Activated naive CD4-positive, alpha-beta T cell treated with anti-CD3 and anti-CD28 coated beads, Interleukin-2, amount 50 U/mL, for 72 hours (primary cell): ENCODE results near the gene CNDP1. TPM values are rescaled to one million over a fixed set of nuclear protein-coding genes. Genes with fewer than 3 reads are reported as not detected.
A peak's percentile ranks its signal among the peaks of the same experiment; 100 is the strongest.

Experiments used
- ATAC-seq, 2 donors: fragments of 150-1000 bp; cut with Tn5 transposase; 2 replicates each; pipeline ENCODE4 v1.10.0; 2021; ENCODE audit warnings: mild to moderate bottlenecking in 2 of 2, moderate library complexity in 2 of 2
- DNase-seq, 2 donors: peaks; one replicate each; pipeline ENCODE4 v3.0.0; 2021 to 2022; ENCODE audit warnings: low spot score in 2 of 2
- H3K27ac Mint-ChIP-seq, 2 donors: one replicate each; pipeline ENCODE4 v1.8.0; 2022; ENCODE audit warnings: mild to moderate bottlenecking in 2 of 2, mixed read lengths in 2 of 2
- H3K36me3 Mint-ChIP-seq, 2 donors: one replicate each; pipeline ENCODE4 v1.8.0; 2022; ENCODE audit warnings: mixed read lengths in 2 of 2
- H3K9me3 Mint-ChIP-seq, 2 donors: one replicate each; pipeline ENCODE4 v1.8.0; 2022; ENCODE audit warnings: mixed read lengths in 2 of 2
- total RNA-seq, 2 donors: library from RNA; stranded (reverse); gene quantifications; one replicate each; pipeline ENCODE4 v1.2.3, GENCODE V29; 2022

CNDP1 gene
- total RNA-seq, 2 donors from 2014 or later, result 0.32 TPM; not detected in 1

DNA sequence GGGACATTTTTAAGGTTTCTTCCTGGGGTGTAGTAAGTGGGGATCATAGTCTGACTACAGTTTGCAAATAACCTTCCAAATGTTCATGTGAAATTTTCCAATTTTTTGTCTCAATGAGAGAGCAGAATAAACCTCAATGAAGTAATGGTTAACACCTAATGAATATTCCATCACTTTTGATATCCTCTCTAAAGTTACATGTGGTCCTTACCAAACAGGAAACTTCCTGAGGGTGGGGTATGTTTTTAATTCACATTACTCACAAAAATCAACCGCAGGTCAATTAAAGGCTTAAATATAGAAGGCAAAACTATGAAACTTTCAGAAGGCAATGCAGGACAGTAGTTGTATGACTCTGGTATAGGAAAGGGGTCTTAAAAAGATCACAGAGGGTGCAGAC lies 76.6 kb downstream of the CNDP1 start:
- ATAC-seq (no peak), DNase-seq (no peak)
- Mint-ChIP-seq H3K9me3 (no peaks in the 10 kb centered on the region), H3K27ac (no peak overlapping the region), H3K36me3 (no peaks in the 10 kb centered on the region)

DNA sequence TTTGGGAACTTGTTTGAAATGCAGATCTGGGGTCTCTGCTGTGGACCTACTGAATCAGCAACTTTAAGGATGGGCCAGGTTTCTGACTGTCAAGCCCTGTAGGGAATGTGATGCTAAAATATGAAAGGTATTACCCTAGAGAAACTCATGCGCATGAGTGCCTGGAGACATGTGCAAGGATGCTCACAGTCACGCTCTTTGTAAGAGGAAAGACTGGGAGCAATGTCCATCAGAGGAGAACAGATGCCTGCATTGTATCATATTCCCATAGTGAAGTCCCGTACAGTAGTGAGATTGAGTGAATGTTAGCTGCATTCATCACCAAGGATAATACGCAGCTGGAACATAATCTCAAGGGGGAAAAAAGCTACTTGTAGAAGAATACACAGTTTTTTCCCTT lies 77.5 kb downstream of the CNDP1 start:
- no peaks in the 10 kb centered on the region for H3K9me3 Mint-ChIP-seq
- DNase-seq (no peak), ATAC-seq (no peak)
- no peak overlapping the region for H3K27ac Mint-ChIP-seq
- no peaks in the 10 kb centered on the region for H3K36me3 Mint-ChIP-seq

DNA sequence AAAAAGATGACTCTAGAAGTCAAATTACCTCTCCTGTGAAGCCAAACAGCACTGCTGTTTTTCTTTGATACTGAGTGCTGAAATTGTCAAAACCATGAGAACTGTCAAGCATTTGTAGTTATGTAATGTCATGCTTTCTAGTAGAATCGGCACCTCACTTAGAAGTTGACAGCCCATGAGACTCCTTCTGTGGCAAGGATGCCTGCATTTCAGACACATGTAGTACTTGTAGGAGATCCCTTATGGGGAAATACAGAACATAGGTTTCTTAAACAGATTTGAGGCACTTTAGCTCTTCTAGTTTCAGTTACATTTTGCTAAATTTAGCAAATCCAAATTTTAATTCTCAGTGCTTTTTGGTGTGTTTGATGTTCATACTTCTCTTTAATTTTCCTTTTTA lies 79.1 kb downstream of the CNDP1 start:
- ATAC-seq, result no peak
- no peaks in the 10 kb centered on the region for H3K9me3 Mint-ChIP-seq
- H3K36me3 Mint-ChIP-seq, result no peaks in the 10 kb centered on the region
- no peak for DNase-seq
- no peak overlapping the region for H3K27ac Mint-ChIP-seq

DNA sequence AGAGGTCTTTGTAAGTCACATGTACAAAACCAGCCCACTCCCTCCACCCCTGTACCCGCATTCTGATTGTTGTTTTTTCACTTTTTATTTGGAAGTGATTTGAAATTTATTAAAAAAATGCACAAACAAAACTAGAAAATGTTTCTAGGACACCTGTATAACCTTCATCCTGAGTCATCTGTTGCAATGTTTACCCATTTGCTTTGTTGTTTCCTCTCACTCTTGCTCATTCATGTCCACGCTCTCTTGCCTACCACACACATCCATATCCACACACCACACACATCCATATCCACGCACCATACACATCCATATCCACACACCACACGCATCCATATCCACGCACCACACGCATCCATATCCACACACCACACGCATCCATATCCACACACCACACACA lies 82.2 kb downstream of the CNDP1 start:
- no peak for DNase-seq
- Mint-ChIP-seq H3K36me3 (no peaks in the 10 kb centered on the region), H3K9me3 (no peaks in the 10 kb centered on the region), H3K27ac (no peak overlapping the region)
- ATAC-seq, result no peak

DNA sequence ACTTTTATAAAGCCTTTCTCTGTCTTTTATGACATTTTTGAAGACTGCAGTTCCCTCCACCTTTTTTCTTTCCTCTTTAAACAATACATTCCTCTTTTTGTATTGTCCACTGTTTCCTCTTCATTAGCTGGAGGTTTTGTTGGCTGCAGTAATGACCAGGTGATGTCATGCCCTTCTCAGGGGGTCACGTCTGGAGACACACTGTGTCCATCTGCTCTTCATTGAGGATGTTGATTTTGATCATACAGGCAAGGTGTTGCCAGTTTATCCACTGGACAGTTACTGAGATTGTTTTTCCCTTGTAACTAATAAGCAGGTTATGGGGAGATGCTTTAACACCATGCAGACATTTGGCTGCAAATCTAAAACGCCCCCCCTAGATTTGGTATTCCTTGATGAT lies 83.2 kb downstream of the CNDP1 start:
- Mint-ChIP-seq H3K9me3 (no peaks in the 10 kb centered on the region), H3K36me3 (no peaks in the 10 kb centered on the region), H3K27ac (no peak overlapping the region)
- ATAC-seq, result no peak
- DNase-seq, result no peak

DNA sequence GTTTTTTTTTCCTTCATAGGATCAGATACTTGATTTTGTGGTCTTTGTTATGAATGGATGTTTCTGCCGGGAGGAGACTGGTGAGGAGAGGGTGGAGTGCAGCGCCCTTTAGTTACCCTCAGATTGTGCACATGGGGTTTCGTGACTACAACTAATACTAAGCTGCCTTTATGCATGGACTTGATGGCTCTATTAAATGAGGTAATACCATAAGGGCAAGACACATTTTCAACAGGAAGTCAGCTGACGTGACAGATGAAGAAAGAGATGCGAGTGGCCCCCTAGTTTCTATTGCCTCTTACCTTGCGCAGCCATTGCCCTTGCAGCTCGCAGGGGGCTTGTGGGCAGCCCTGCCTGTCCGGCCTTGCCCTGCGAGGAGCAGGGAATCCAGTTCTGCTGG lies 87.8 kb downstream of the CNDP1 start:
- Mint-ChIP-seq H3K27ac (no peak overlapping the region), H3K36me3 (no peaks in the 10 kb centered on the region), H3K9me3 (no peaks in the 10 kb centered on the region)
- ATAC-seq, result no peak
- DNase-seq, result no peak

DNA sequence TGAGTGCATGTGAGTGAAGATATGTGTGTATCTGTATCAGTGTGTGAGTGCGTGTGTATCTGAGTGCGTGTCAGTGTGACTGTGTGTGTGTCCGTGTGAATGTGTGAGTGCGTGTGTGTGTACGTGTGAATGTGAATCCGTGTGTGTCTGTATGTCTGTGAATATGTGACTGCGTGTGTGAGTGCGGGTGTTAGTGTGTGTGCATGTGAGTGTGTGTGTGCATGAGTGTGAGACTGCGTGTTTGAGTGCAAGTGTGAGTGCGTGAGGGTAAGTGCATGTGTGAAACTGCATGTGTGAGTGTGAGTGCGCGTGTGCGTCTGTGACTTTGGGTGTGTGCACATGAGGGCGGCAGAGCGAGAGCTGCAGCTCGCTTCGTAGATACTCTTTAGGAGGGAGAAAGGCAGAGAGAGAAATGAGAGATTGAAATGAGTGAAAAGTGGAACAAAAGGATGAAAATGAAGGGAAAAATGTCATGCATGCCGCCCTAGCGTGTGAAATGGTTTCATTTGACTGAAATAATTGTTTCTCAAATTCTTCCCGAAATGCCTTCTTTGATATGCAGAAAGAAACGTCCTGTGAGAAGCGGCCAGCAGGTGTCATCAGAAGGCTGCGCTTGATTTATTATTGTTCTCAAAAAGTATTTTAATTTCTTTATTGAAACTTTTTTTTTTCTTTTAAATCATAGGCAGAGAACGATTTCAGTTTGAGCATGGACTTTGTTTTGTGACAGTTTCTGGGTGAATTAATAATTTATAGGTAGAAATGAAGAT lies 88.9 kb downstream of the CNDP1 start:
- Mint-ChIP-seq H3K9me3 (no peaks in the 10 kb centered on the region), H3K36me3 (no peaks in the 10 kb centered on the region), H3K27ac (no peak overlapping the region)
- ATAC-seq, result no peak
- DNase-seq, result no peak

DNA sequence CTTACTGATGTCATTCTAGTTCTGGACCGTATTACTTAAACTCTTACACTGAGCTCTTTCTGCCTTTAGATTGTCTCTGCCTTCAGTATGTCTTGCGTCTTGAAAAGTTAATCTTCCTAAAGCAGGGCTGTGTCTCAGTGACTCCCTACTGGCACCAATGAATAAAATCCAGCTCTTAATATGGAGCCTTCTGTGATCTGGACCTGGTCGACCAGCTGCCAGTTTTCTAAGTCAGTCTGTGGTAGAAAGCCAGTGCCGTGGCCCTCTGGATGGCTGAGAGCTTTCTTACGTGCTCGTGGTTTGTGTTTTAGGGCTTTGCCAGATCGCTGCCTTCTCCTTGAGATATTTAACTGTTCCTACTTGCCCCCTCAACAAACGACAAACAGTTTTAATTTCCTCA lies 90.2 kb downstream of the CNDP1 start:
- Mint-ChIP-seq H3K36me3 (no peaks in the 10 kb centered on the region), H3K27ac (no peak overlapping the region), H3K9me3 (no peaks in the 10 kb centered on the region)
- DNase-seq (no peak), ATAC-seq (no peak)

DNA sequence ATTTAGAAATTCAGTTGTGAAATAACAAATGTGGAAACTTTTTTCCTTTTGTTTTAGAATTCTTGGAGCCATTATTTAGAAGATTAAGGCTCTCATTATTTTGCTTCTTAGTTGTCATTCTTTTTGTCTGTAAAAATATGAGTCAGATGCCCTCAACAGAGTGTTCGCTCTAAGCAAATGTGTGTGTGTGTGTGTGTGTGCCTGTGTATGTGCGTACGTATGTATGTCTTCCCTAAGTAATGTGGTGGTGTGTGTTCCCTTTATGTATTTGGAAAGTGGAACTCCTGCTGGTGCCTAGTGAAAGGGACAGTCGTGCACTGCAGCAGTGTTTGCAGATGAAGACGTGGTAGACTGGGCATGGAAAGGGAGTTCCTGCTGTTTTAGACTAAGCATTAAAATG lies 90.9 kb downstream of the CNDP1 start:
- no peaks in the 10 kb centered on the region for H3K9me3 Mint-ChIP-seq
- ATAC-seq, result no peak
- no peaks in the 10 kb centered on the region for H3K36me3 Mint-ChIP-seq
- H3K27ac Mint-ChIP-seq, result no peak overlapping the region
- no peak for DNase-seq

DNA sequence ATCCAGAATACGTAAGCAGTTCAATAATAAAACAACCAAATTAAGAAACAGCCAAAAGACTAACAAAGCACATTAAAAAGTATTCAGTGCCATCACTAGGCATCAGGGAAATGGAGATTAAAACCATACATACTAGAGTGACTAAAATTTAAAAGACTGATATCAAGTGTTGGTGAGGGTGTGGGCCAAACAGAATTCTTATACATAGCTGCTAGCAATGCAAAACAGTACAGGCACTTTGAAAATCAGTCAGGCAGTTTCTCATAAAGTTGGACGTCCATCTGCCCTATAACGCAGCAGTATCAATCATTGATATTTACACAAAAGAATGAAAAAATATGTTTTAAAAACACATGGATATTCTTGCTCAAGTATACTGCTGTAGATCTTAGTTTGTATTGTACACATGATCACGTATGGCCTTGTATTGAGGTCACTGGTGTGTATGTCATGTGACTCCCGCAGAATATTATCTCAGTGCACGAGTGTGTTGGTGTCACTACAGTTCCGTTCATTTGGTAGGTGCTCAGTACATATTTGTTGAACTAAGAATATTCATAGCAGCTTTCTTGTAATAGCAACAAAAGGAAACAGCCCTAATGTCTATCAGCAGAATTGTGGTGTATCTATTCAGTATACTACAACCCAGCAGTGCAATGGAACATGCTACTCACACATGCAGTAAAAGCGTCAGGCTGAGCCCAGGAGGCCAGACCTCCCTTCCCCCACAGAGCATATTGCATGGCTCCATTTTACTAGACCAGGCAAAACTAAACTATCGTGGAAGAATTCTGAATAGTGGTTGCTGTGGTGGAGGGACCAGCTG lies 92.0 kb downstream of the CNDP1 start:
- no peaks in the 10 kb centered on the region for H3K36me3 Mint-ChIP-seq
- H3K9me3 Mint-ChIP-seq, result no peaks in the 10 kb centered on the region
- no peak for ATAC-seq
- no peak overlapping the region for H3K27ac Mint-ChIP-seq
- DNase-seq, result no peak

DNA sequence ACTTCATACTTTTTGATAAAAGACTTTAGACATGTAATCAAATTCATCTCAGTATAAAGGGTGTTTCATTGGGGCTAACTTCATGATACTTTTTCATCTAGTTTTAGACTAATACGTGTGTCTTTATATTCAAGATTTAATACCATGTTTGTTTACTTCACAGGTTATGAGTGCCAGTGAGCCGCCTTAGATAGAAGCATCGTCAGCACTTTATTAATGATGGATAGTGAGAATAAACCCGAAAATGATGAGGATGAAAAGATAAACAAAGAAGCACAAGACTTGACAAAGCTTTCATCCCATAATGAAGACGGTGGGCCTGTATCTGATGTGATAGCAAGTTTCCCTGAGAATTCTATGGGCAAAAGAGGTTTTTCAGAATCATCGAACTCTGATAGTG lies 96.5 kb downstream of the CNDP1 start:
- ATAC-seq, result no peak
- DNase-seq, result no peak
- peak overlapping the region; percentile 55 to 70 for H3K27ac Mint-ChIP-seq
- peaks cover 24 to 34% of the 10 kb centered on the region in 2 donors for H3K36me3 Mint-ChIP-seq
- H3K9me3 Mint-ChIP-seq, result peaks cover 0 to 4% of the 10 kb centered on the region in 2 donors

DNA sequence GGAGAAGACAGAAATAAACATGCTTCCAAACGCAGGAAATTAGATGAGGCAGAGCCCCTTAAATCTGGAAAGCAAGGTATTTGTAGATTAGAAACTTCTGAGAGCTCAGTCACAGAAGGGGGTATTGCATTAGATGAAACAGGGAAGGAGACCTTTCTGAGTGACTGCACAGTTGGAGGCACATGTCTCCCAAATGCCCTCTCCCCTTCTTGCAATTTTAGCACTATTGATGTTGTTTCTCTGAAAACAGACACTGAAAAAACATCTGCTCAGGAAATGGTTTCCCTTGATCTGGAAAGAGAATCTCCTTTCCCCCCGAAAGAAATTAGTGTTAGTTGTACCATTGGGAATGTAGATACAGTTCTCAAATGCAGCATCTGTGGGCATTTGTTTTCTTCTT lies 96.9 kb downstream of the CNDP1 start:
- Mint-ChIP-seq H3K27ac (peak overlapping the region; percentile 70 to 84), H3K36me3 (peaks cover 24 to 34% of the 10 kb centered on the region in 2 donors), H3K9me3 (peaks cover 0 to 4% of the 10 kb centered on the region in 2 donors)
- ATAC-seq (no peak), DNase-seq (no peak)

DNA sequence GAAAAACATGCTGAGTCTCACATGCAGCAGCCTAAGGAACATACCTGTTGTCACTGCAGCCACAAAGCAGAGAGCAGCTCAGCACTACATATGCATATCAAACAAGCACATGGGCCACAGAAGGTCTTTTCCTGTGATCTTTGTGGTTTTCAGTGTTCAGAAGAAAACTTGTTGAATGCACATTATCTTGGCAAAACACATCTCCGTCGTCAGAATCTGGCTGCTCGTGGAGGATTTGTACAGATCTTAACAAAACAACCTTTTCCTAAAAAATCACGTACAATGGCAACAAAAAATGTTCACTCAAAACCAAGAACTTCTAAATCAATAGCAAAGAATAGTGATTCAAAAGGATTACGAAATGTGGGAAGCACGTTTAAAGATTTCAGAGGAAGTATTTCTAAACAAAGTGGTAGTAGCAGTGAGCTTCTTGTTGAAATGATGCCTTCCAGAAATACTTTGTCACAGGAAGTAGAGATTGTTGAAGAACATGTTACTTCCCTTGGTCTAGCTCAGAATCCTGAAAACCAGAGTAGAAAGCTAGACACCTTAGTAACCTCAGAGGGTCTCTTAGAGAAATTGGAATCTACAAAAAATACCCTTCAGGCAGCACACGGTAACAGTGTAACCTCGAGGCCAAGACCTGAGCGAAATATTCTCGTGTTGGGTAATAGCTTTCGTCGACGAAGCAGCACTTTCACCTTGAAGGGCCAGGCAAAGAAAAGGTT lies 97.5 kb downstream of the CNDP1 start:
- H3K27ac Mint-ChIP-seq, result peak overlapping the region; percentile 70 to 84
- peak; percentile 49 to 74 for ATAC-seq
- H3K9me3 Mint-ChIP-seq, result peaks cover 0 to 4% of the 10 kb centered on the region in 2 donors
- no peak for DNase-seq
- peaks cover 24 to 34% of the 10 kb centered on the region in 2 donors for H3K36me3 Mint-ChIP-seq

DNA sequence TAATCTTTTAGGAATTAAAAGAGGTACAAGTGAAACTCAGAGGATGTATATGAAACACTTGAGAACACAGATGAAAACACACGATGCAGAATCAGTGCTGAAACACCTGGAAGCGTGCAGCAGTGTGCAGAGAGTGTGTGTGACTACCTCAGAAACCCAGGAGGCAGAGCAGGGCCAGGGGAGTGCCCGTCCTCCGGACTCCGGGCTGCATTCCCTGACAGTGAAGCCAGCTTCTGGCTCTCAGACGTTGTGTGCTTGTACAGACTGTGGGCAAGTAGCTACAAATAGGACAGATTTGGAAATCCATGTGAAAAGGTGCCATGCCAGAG lies 98.0 kb downstream of the CNDP1 start:
- Mint-ChIP-seq H3K27ac (peak overlapping the region; percentile 70 to 84), H3K36me3 (peaks cover 24 to 34% of the 10 kb centered on the region in 2 donors), H3K9me3 (peaks cover 0 to 4% of the 10 kb centered on the region in 2 donors)
- ATAC-seq, result peak; percentile 16 to 36
- DNase-seq, result no peak

DNA sequence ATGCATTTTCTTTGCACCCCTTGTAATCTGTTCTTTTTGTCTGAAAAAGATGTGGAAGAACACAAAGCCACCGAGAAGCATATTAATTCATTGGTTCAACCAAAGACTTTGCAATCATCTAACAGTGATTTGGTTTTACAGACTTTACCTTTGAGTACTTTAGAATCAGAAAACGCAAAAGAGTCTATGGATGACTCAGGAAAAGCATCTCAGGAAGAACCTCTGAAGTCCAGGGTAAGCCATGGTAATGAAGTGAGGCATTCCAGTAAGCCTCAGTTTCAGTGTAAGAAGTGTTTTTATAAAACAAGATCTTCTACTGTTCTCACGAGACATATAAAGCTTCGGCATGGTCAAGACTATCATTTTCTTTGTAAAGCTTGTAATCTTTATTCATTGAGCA lies 98.6 kb downstream of the CNDP1 start:
- Mint-ChIP-seq H3K27ac (no peak overlapping the region), H3K9me3 (peaks cover 0 to 4% of the 10 kb centered on the region in 2 donors), H3K36me3 (peaks cover 24 to 34% of the 10 kb centered on the region in 2 donors)
- ATAC-seq, result peak in 1 of 2 donors; percentile 51
- DNase-seq, result no peak

DNA sequence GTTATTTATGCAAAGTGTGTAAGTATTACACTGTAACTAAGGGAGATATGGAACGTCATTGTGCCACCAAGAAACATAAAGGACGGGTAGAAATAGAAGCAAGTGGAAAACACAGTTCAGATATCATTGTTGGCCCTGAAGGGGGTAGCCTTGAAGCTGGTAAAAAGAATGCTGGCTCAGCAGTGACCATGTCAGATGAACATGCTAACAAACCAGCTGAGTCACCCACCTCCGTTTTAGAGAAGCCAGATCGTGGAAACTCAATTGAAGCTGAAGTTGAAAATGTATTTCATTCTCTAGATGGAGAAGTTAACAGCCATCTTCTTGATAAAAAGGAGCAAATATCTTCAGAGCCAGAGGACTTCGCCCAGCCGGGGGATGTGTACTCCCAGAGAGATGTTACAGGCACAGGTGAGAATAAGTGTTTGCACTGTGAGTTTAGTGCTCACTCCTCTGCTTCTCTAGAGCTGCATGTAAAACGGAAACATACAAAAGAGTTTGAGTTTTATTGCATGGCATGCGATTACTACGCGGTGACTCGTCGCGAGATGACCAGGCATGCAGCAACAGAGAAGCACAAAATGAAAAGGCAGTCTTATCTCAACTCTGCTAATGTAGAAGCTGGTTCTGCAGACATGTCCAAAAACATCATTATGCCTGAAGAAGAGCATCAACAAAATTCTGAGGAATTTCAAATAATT lies 99.5 kb downstream of the CNDP1 start:
- peak in 1 of 2 donors; percentile 27 for ATAC-seq
- H3K36me3 Mint-ChIP-seq, result peaks cover 24 to 34% of the 10 kb centered on the region in 2 donors

More for the DNA sequence above, 99.5 kb downstream of the CNDP1 start:
- peaks cover 0 to 4% of the 10 kb centered on the region in 2 donors for H3K9me3 Mint-ChIP-seq
- no peak for DNase-seq
- peak overlapping the region; percentile 32 to 60 for H3K27ac Mint-ChIP-seq
